Aorta (tissue), 5 donors: Measurements from ENCODE around the gene FAM234A. TPM values are rescaled to one million over a fixed set of nuclear protein-coding genes. Genes with fewer than 3 reads are reported as not detected.

Source experiments
- ATAC-seq: fragments of 200-7000 bp; cut with Tn5 transposase; one replicate; pipeline ENCODE4 v1.9.1; 2022; ENCODE audit warnings: moderate library complexity; ENCODE audit not compliant: low FRiP score
- DNase-seq, 2 donors: peaks; one replicate each; pipeline ENCODE4 v3.0.0-alpha.2; 2020
- H3K27ac ChIP-seq, 2 donors: one replicate each; pipeline ENCODE4 v1.5.1; 2013; ENCODE audit warnings: low read length in 2 of 2, mild to moderate bottlenecking in 2 of 2, moderate library complexity in 2 of 2, control low read depth in 1 of 2, inconsistent platforms in 1 of 2, low read depth in 1 of 2
- H3K27me3 ChIP-seq, 2 donors: one replicate each; pipeline ENCODE4 v1.6.1; 2013; ENCODE audit warnings: control low read depth in 1 of 2, low read length in 1 of 2, mild to moderate bottlenecking in 1 of 2, moderate library complexity in 1 of 2; ENCODE audit not compliant: insufficient read depth in 2 of 2, control insufficient read depth in 1 of 2
- H3K36me3 ChIP-seq, 2 donors: one replicate each; pipeline ENCODE4 v1.6.1; 2013; ENCODE audit warnings: control low read depth in 1 of 2, low read length in 1 of 2, mild to moderate bottlenecking in 1 of 2; ENCODE audit not compliant: insufficient read depth in 2 of 2, control insufficient read depth in 1 of 2
- H3K4me1 ChIP-seq, 2 donors: one replicate each; pipeline ENCODE4 v1.6.1; 2013; ENCODE audit warnings: low read length in 2 of 2, control low read depth in 1 of 2, mild to moderate bottlenecking in 1 of 2, moderate library complexity in 1 of 2; ENCODE audit not compliant: insufficient read depth in 2 of 2, control insufficient read depth in 1 of 2
- H3K4me3 ChIP-seq, 2 donors: one replicate each; pipeline ENCODE4 v1.5.1; 2013; ENCODE audit warnings: low read length in 2 of 2, control low read depth in 1 of 2, mild to moderate bottlenecking in 1 of 2
- H3K9me3 ChIP-seq: one replicate; pipeline ENCODE4 v1.6.1; 2013; ENCODE audit warnings: mild to moderate bottlenecking, low read length; ENCODE audit not compliant: control insufficient read depth
- WGBS, 2 donors: extraction: QIAGEN DNeasy Blood & Tissue Kit; methylation state at CpG; one replicate each; pipeline ENCODE4 v1.1.7; 2013; 5-methylcytosine and 5-hydroxymethylcytosine counted together
- intact Hi-C, 2 donors: fragments of 100-400 bp; cut with DNase I; formaldehyde crosslinking; loops; one replicate each; pipeline versions ENCODE4 v1.14.2 to v1.15.0; 2022
- polyA plus RNA-seq, 2 donors: library from polyadenylated mRNA; stranded (reverse); fragments of 200-250 nt; gene quantifications; one replicate each; pipeline ENCODE4 v1.2.3, GENCODE V29; 2013
- total RNA-seq, 2 donors: library from RNA; stranded (reverse); fragmentation: NEBNext Ultra II Directional; extraction: Animal tissue kit (Norgen Biotek cat#: 25700); gene quantifications; one replicate each; pipeline ENCODE4 v1.2.1, GENCODE V29; 2021
- donor health status: healthy with polysubstance abuse.
- donor health status: Bipolar disorder and iron deficiency.
- donor health status: DM: no; HTN: no; CAD: no.
- donor health status: DM: no; HTN: no; CAD: no.
- donor health status: DM: yes; HTN: yes; CAD: no.

The FAM234A gene
- total and polyA plus RNA-seq, 4 donors: 32.2 to 60.7 (median 55.5) TPM

GRCh38 chr16:286491-287297 is 52.1 kb downstream of the FAM234A start:
- intact Hi-C loops: no loop called here

GRCh38 chr16:287298-287811 is 52.7 kb downstream of the FAM234A start:
- 78 to 85% methylated on average over 16 of the region's 16 CpGs for WGBS, 2 donors

More at GRCh38 chr16:286491-287297, 52.1 kb downstream of the FAM234A start:
- Histone ChIP-seq H3K4me1 (no peaks in the 10 kb centered on the region), H3K27ac (no peak overlapping the region), H3K9me3 (no peaks in the 10 kb centered on the region), H3K27me3 (no peaks in the 10 kb centered on the region), H3K4me3 (no peak overlapping the region), H3K36me3 (peaks cover 0 to 2% of the 10 kb centered on the region in 2 donors)
- ATAC-seq (no peak), DNase-seq (no peak)
- WGBS, 2 donors: 92 to 93% methylated on average over 19 to 22 of the region's 22 CpGs

GRCh38 chr16:287981-288920 is 53.6 kb downstream of the FAM234A start:
- ATAC-seq (no peak), DNase-seq (no peak)
- intact Hi-C loops: no loop called here
- 92 to 93% methylated on average over 33 of the region's 33 CpGs for WGBS, 2 donors
- H3K27ac ChIP-seq: no peak overlapping the region
- H3K9me3 ChIP-seq: no peaks in the 10 kb centered on the region
- no peaks in the 10 kb centered on the region for H3K27me3 ChIP-seq
- peaks cover 0 to 2% of the 10 kb centered on the region in 2 donors for H3K36me3 ChIP-seq
- no peaks in the 10 kb centered on the region for H3K4me1 ChIP-seq
- no peak overlapping the region for H3K4me3 ChIP-seq

More at GRCh38 chr16:287298-287811, 52.7 kb downstream of the FAM234A start:
- Histone ChIP-seq H3K27ac (no peak overlapping the region), H3K27me3 (no peaks in the 10 kb centered on the region), H3K36me3 (peaks cover 0 to 2% of the 10 kb centered on the region in 2 donors), H3K9me3 (no peaks in the 10 kb centered on the region), H3K4me3 (no peak overlapping the region), H3K4me1 (no peaks in the 10 kb centered on the region)
- ATAC-seq: no peak
- intact Hi-C loops: no loop called here
- no peak for DNase-seq

- Histone ChIP-seq H3K4me3 (no peak overlapping the region), H3K4me1 (no peaks in the 10 kb centered on the region), H3K9me3 (no peaks in the 10 kb centered on the region), H3K27ac (no peak overlapping the region), H3K36me3 (peaks cover 0 to 2% of the 10 kb centered on the region in 2 donors), H3K27me3 (no peaks in the 10 kb centered on the region)
- DNase-seq: no peak
- intact Hi-C loops: no loop called here
- 94 to 95% methylated on average over 22 of the region's 22 CpGs for WGBS, 2 donors
- no peak for ATAC-seq
These were observed 54.9 kb downstream of the FAM234A start for GRCh38 chr16:289395-289997.

DNA sequence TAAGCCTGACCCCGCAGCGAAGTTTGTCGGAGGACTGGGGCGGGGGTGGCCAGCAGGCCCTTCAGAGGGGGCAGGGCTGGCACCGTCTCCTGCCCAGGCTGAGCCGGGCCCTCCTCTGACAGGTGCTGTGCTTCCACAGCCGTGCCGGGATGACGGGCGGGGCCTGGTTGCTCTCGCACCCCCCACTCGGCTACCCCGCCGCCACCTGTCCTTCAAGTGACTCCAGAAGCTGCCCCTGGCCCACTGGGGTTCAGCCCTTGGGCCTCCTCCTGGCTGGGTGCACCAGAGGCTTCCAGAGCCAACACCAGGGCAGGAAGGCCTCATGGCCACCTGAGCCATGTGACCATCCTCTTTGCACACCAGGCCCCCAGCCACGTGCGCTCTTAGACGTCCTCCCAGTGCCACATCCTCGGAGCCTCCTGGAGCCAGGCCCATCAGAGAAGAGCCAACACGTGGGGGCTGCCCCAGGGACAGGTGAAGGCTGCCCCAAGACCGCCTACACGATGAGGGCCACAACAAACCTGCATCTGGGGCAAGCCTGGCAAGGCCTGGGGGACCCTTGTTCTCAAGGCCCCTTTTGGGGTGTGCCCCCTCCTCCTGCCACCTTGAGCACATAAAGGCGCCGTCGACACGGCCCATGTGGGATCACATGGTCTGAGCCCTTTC is 55.5 kb downstream of the FAM234A start:
- no peak for ATAC-seq

GRCh38 chr16:290681-291405 is 56.2 kb downstream of the FAM234A start:
- H3K27me3 ChIP-seq: no peaks in the 10 kb centered on the region
- no peaks in the 10 kb centered on the region for H3K4me1 ChIP-seq
- intact Hi-C loops: no loop called here
- WGBS, 2 donors: 94 to 95% methylated on average over 49 to 50 of the region's 50 CpGs
- no peaks in the 10 kb centered on the region for H3K9me3 ChIP-seq
- no peak overlapping the region for H3K4me3 ChIP-seq
- no peak for DNase-seq
- no peak for ATAC-seq
- H3K36me3 ChIP-seq: peaks cover 0 to 2% of the 10 kb centered on the region in 2 donors
- H3K27ac ChIP-seq: no peak overlapping the region

More for the DNA sequence above, 55.5 kb downstream of the FAM234A start:
- no peak overlapping the region for H3K4me3 ChIP-seq
- H3K36me3 ChIP-seq: peaks cover 0 to 2% of the 10 kb centered on the region in 2 donors
- DNase-seq: no peak
- H3K27me3 ChIP-seq: no peaks in the 10 kb centered on the region
- H3K9me3 ChIP-seq: no peaks in the 10 kb centered on the region
- H3K4me1 ChIP-seq: no peaks in the 10 kb centered on the region
- H3K27ac ChIP-seq: no peak overlapping the region
- WGBS, 2 donors: 90 to 91% methylated on average over 25 of the region's 25 CpGs
- intact Hi-C loops: no loop called here

DNA sequence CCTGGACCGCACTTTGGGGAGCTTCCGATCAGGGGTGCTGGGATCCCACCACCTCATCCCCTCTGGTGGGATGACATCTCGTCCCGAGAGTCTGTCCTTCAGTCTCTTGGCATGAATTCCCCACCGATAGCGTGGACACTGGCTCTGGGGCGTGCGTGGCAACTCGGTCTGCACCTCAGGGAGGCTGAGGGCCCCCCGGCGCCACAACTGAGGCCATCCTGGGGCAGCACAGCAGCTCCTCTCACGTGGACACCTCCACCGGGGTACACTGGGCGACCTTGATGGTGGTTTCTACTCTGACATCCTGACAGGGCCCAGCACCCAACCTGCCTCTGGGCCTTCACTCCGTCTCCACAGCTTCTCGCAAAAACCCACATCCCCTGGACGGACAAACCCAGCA is 56.9 kb downstream of the FAM234A start:
- H3K27me3 ChIP-seq: no peaks in the 10 kb centered on the region
- no peaks in the 10 kb centered on the region for H3K4me1 ChIP-seq
- peaks cover 0 to 2% of the 10 kb centered on the region in 2 donors for H3K36me3 ChIP-seq
- 90 to 94% methylated on average over 17 of the region's 17 CpGs for whole genome bisulfite sequencing, 2 donors
- intact Hi-C loops: no loop called here
- DNase-seq: no peak
- ATAC-seq: no peak
- no peak overlapping the region for H3K27ac ChIP-seq
- H3K9me3 ChIP-seq: no peaks in the 10 kb centered on the region
- no peak overlapping the region for H3K4me3 ChIP-seq
